ENCODE measurements around the gene FKBP1A.
"Not testable (repeated sequence)": the region's sequence is repeated elsewhere in the genome, so short reads cannot be mapped to it uniquely, and the experiment has no call there.

The FKBP1A gene

GRCh38 chr20:1364106-1364505, 28.7 kb downstream of the FKBP1A start:
- DNase-seq (ENCODE audit: low read depth in 3 of 3, low spot score in 1 of 3): no peak

- DNase-seq (ENCODE audit: low read depth in 3 of 3, low spot score in 1 of 3): no peak
Measured at GRCh38 chr20:1363522-1363921, 29.3 kb downstream of the FKBP1A start.

- no peak for DNase-seq (ENCODE audit: low read depth in 3 of 3, low spot score in 1 of 3)
Measured at GRCh38 chr20:1362484-1362883, 30.4 kb downstream of the FKBP1A start.

- DNase-seq (ENCODE audit: low read depth in 3 of 3, low spot score in 1 of 3): no peak
Measured at GRCh38 chr20:1360094-1360846, 32.6 kb downstream of the FKBP1A start.

- no peak for DNase-seq (ENCODE audit: low read depth in 3 of 3, low spot score in 1 of 3)
Measured at GRCh38 chr20:1357921-1358671, 34.8 kb downstream of the FKBP1A start.

- DNase-seq (ENCODE audit: low read depth in 3 of 3, low spot score in 1 of 3): no peak
Measured at GRCh38 chr20:1353956-1354355, 38.9 kb downstream of the FKBP1A start.

GRCh38 chr20:1346315-1346969, 46.4 kb downstream of the FKBP1A start:
- no peak for DNase-seq (ENCODE audit: low read depth in 3 of 3, low spot score in 1 of 3)

- no peak for DNase-seq (ENCODE audit: low read depth in 3 of 3, low spot score in 1 of 3)
Measured at GRCh38 chr20:1345756-1346093, 47.1 kb downstream of the FKBP1A start.

GRCh38 chr20:1345030-1345755, 47.7 kb downstream of the FKBP1A start:
- no peak for DNase-seq (ENCODE audit: low read depth in 3 of 3, low spot score in 1 of 3)

GRCh38 chr20:1343446-1344124, 49.3 kb downstream of the FKBP1A start:
- not testable (repeated sequence) for DNase-seq (ENCODE audit: low read depth in 3 of 3, low spot score in 1 of 3)

- DNase-seq (ENCODE audit: low read depth in 3 of 3, low spot score in 1 of 3): no peak
Measured at GRCh38 chr20:1341561-1342265, 51.1 kb downstream of the FKBP1A start.

GRCh38 chr20:1338801-1339200, 54.1 kb downstream of the FKBP1A start:
- DNase-seq (ENCODE audit: low read depth in 3 of 3, low spot score in 1 of 3): no peak

- no peak for DNase-seq (ENCODE audit: low read depth in 3 of 3, low spot score in 1 of 3)
Measured at GRCh38 chr20:1338096-1338495, 54.8 kb downstream of the FKBP1A start.

GRCh38 chr20:1337441-1337840, 55.4 kb downstream of the FKBP1A start:
- no peak for DNase-seq (ENCODE audit: low read depth in 3 of 3, low spot score in 1 of 3)

GRCh38 chr20:1336699-1337367, 56.0 kb downstream of the FKBP1A start:
- DNase-seq (ENCODE audit: low read depth in 3 of 3, low spot score in 1 of 3): no peak

GRCh38 chr20:1335961-1336698, 56.7 kb downstream of the FKBP1A start:
- DNase-seq (ENCODE audit: low read depth in 3 of 3, low spot score in 1 of 3): no peak

- no peak for DNase-seq (ENCODE audit: low read depth in 3 of 3, low spot score in 1 of 3)
Measured at GRCh38 chr20:1334761-1335160, 58.1 kb downstream of the FKBP1A start.

GRCh38 chr20:1334370-1334731, 58.5 kb downstream of the FKBP1A start:
- DNase-seq (ENCODE audit: low read depth in 3 of 3, low spot score in 1 of 3): no peak

Measured in stimulated activated CD4-positive, alpha-beta T cell treated with anti-CD3 and anti-CD28 coated beads, TNF-alpha, amount 100 ng/mL, for 1 hour (primary cell).